C1 segment of cervical spinal cord (tissue), 14 donors: Measurements from ENCODE around the gene OTOA.
"Not testable (repeated sequence)": the region's sequence is repeated elsewhere in the genome, so short reads cannot be mapped to it uniquely, and the experiment has no call there.

Experiments used
- DNase-seq, 14 donors: peaks; one replicate each; lab custom pipeline; 2025; lab: John Stamatoyannopoulos, UW

The OTOA gene

DNA sequence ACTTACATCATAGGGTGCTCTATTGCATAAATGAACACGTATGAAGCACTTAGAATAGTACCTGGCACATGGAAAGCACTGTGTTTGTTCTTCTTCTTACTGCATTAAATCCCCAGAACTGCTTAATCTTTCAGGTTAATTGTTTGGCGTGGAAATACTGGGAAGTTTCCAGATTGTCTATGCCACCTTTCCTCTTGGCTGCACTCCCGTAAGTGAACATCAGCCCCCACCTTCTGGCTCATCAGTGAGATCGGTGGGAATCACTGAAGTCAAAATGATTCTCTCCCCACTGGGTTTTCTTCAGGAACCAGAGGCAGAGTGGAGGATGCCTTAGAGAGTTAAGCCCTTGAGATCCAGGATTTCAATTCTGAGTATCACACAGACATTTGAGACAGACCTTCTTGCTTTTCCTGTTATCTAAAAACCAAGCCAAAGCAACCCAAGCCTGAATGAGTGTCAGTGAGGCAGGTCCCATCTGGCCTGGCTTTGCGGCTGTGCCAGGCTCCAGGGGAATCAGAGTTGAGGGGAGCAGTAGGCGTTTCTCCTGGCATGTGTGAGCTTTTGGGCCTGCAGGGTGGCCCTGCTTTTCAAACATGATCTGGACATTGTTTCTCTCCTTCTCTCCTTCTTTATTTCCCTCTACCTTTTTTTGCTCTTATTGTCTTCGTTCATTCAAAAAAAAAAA, 59.1 kb downstream of the OTOA start:
- DNase-seq, result peak in 2 of 14 donors; percentile 20 to 89

DNA sequence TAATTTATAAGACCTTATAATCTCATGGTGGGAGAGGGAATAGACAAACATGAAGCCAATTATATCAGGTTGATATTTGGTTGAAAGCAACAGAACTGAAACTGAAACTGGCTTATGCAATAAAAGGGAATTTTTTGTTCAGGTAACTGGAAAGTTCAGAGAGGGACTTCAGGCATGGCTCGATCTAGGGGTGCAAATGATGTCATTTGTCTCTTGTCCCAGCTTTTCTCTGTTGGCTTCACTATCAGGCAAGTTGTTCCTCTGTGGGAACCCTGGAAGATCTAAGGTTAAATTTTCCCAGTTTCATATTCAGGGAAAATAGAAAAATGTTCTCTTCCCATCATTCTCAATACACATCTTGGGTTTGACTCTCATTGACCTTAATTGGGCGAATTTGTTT, 59.8 kb downstream of the OTOA start:
- no peak for DNase-seq

DNA sequence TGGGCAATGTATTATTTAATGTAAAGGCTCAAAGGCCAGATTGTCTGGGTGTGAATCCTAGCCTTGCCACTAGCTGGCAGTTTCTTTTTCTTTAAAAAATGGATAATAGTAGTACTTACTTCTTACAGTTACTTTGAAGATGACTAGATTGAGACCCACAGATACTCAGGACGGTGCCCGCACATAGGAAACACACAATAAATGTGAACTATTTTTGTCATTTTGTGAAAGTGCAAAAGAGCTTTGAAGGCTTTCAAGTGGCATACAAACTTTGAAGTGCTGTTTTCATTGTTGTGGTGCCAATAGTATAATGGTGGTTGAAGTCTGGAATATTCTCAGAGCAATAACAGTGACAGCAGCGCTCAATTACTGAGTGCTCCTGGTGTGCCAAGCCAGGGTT, 63.6 kb downstream of the OTOA start:
- DNase-seq, result no peak

DNA sequence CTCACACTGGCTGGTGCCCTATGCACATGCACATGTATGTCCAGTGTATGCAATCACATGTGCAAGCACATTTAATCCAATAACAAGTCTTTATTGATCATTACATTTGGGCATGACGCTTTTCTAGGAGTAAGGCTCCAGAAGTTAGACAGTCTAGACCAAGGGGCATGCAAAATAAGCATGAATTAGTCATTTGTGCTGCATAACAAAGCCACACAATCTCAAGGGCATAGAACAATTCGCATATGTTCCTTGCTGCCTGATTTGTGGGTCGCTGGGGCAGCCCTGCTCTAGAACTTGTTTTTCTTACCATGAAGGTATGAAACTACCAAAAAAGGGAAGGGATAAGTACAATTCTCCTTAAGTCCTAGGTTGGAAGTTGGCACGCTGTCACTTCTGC, 67.5 kb downstream of the OTOA start:
- DNase-seq, result not testable (repeated sequence)

DNA sequence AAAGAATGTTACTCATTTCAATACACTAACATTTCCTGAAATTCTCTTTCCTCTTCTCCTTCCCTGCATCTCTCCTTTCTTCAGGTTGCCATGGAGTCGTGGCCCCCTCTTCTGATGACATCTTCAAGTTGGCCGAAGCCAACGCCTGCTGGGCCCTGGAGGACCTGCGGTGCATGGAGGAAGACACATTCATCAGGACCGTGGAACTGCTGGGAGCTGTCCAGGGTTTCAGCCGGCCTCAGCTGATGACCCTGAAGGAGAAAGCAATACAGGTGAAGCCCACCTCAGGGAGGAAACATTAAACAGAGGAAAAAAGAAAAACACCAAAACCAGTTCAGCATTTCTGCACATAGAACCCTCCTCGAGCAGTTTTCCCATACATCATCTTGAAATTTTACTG, 76.9 kb downstream of the OTOA start:
- not testable (repeated sequence) for DNase-seq

DNA sequence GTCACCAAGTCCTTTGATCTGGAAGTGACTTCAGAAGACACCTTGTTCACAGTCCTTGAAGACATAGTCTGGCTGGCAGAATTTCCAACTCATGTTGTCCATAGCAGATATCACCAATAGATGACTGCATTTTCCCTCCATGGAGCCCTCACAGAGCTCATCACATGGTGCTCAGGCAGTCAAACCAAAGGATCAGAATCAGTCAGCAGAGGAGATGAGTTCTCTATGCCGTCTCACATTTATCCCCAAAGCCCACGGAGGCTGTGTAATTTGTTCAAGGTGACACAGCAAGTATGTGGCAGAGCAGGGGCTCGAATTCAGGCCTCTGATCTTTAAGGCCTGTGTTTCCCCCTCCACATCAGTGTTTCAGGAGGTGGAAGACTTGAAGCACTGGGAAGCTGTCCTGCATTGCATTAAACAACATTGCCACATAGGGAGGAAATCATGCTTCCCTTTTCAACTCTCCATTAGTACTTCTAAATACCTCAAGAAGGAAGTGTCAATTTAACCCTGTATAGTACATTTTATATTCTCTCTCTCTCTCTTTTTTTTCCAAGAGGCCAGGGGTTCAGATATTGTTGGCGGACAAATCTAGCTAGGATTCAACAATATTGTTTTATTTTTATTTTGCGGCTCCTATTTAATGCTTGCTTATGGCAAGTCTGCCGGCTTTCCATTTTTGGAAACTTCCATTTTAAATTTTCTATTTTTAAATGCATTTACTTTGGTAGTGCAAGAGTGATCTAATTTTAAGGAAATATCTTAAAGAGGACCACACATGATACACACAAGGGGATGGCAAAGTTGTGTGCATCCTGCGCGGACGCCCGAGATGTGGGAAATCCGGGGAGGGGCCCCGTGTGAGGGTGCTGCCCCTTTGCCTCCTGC, 92.7 kb downstream of the OTOA start:
- peak in 1 of 14 donors; percentile 17 for DNase-seq

DNA sequence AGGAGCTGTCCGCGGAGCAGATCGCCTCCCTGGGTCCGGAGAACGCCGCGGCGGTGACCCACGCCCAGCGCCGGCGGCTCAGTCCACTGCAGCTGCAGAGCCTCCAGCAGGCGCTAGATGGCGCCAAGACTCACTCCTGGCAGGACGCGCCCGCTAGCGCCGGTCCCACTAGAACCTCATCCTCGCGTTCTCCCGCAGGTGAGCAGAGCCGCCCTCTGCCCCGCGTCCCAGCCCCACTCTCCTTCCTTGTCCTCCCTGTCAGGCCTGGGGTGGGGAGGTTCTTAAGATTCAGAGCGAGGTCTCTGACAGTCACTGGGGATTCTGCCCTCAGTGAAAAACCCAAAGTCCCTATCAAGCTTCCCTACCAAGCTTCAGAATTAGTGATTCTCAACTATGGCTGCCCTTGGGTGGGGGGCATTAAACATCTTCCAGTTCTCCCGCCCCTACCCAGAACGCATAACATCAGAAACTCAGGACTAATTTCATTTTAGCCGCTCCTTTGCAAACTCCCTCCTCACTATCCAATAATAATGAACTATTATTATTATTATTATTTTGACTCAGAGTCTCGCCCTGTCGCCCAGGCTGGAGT, 93.4 kb downstream of the OTOA start:
- DNase-seq, result not testable (repeated sequence)

DNA sequence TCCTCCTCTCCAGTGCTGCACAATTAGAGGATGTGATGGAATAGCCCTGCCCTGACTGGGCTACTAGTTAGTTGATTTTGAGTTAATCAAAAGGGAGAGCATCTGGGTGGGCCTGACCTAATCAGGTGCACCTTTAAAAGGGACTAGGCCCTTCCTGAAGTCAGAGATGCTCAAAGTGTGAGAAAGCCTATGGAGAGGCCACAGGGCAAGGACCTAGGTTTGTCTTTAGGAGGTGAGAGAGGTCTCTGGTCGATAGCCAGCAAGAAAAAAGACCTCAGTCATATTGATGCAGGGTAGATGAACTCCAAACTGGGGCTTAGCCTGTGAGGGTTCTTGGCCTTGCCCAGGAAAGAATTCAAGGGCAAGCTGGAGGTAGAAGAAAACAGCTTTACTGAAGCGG, 104.5 kb downstream of the OTOA start:
- not testable (repeated sequence) for DNase-seq

DNA sequence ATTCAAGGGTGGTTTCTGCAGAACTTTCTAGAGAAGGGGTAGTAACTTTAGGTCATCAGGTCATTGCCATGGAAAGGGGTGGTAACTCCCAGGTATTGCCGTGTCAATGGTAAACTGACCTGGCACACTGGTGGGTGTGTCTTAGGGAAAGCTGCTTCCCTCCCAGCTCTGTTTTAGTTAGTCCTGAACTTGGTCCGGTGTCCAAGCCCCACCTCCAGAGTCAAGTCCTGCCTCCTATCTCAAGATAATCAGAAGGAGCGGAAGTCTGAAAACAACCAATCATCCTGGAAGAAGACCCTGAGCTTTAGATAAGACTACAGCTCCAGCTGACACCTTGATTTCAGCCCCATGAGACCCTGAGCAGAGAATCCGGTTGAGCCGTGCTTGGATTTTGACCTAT, 105.0 kb downstream of the OTOA start:
- not testable (repeated sequence) for DNase-seq

DNA sequence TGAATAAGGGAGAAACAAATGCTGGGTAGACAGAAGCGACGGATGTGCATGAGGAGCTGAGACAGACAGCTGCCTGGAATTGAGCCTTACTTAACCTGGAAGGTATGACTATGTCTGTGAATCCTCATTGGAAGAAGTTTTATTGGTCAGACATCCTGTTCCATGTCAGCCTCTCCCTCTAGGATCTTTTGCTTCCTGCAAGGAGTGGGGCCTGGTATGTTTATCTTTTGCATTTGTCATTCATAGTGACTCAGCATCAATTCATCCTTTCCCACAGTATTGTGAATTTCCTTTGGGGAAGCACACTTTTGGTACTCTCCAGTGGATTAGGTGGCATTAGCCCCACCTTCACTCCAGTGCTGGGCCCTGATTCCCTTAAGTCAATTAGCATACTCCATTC, 105.5 kb downstream of the OTOA start:
- DNase-seq, result not testable (repeated sequence)

DNA sequence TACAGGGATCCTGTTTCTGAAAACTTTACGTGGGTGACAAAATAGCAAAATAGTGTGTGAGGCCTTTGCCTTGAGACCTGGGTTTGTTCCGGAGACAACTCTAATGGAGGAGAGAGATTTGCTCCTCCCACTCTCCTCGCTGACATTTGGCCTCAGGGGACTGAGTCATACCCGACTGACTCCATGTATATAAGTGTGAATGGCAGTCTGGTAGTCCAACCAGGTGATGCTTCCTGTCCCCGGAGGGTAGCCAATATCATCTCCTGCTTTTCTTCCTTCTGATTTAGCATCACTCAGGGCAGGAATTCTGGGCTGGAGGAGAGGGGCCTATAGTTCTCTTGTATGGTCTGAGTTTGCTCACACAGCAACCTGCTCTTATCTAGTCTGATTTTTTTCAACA, 106.8 kb downstream of the OTOA start:
- not testable (repeated sequence) for DNase-seq

DNA sequence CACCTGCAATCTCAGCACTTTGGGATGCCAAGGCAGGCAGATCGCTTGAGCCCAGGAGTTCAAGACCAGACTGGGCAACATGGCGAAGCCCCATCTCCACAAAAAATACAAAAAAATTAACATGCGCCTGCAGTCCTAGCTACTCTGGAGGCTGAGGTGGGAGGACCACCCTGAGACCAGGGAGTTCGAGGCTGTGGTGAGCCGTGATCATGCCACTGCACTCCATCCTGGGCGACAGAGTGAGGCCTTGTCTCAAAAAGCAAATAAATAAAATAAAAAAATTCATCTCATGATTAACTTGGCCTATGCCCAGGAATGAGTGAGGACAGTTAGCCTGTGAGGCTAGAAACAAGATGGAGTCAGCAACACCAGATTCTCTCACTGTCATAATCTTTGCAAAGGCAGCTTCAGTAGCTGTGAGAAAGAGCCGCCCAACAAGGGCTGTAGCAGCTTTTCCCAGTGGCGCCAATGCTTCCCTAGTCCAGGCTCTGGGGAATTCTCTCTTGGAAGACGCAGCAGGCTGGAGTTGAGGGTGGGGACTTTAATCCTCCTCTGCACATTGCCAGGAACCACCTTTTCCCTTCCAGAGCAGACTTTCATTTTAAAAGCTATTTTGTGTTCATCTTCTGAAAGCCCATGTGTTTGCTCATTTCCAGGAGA, 108.9 kb downstream of the OTOA start:
- DNase-seq, result not testable (repeated sequence)

DNA sequence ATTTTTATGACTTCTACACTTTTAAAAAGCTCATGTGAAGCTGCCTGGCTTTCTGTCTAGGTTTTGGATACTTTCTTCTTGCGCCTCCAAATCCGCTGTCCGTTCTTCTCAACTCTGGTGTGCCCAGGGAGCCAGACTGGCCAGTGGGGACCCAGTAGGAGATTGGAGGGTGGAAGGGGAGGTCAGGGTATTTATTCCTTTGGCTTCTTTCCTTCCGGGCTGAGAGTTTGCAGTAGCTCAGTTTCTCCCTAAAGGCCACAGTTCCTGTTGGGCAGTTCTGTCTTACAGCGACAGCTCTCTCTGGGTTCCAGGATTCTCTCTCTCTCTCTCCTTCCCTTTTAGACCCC, 109.4 kb downstream of the OTOA start:
- not testable (repeated sequence) for DNase-seq

DNA sequence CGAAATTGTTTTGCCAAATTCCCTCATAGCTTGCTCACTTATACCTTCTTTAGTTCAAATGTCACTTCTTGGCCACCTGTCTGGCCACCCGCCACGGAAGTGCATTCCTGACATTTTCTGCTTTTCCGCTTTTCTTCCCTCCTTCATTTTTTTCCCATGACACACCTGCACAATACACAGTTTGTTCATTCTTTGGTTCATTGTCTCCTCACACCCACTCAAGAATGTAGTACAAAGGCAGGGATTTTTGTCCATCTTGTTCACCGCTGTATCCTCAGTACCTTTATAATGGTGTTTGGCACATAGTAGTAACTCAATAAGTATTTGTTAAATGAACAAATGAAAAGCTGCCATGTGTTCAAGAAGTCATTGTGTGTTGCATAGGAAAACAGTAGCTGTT, 116.8 kb downstream of the OTOA start:
- DNase-seq, result not testable (repeated sequence)

DNA sequence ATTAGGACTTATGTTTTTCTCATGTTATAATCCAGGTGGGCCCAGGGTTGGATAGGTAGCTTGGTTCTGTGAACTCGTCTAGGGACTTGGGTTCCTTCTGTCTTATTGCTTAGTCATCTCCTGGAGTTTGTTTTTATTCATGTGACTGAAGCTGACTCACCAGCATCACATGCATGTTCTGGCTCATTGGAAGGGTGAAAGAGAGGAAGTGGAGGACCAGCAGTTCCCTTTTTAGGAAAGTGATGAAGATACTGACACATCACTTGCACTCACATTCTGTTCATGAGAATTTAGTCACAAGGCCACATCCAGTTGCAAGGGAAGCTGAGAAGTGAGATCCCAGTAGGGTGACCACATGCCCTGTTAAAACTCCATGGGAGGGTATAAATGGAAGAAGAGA, 126.7 kb downstream of the OTOA start:
- DNase-seq, result not testable (repeated sequence)

DNA sequence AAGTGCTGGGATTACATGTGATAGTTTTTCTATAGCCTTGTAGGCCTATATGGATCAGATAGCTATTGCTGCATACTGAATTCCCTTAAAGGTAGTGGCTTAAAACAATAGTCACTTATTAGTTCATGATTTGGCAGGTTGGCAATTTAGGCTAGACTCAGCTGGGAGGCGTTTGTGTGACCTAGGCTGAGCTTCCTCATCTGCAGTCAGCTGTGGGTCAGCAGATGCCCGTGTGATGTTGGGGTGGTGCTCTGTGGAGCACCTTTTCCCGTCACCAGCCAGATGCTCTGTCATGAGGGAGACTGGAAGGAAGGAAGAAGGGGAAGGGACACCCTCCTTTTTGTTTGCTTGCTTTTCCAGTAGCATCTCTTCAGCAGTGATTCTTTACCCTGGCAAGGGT, 129.5 kb downstream of the OTOA start:
- DNase-seq, result not testable (repeated sequence)

DNA sequence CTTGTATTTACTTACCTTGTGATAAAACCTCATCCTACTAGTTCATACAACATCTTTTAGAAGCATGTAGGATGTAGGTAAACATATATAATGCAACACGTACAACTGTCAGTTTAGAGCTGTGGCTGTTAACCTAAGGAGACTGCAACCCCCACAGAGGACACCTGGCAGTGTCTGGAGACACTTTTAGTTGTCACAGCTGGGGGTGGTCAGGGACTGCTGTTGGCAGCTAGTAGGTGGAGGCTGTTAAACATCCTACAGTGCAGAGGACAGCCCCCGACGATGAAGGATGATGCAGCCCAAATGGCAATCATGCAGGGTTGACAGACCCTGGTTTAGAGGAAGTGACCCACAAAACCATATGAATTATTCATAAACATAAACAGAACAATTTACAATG, 134.8 kb downstream of the OTOA start:
- DNase-seq, result not testable (repeated sequence)

DNA sequence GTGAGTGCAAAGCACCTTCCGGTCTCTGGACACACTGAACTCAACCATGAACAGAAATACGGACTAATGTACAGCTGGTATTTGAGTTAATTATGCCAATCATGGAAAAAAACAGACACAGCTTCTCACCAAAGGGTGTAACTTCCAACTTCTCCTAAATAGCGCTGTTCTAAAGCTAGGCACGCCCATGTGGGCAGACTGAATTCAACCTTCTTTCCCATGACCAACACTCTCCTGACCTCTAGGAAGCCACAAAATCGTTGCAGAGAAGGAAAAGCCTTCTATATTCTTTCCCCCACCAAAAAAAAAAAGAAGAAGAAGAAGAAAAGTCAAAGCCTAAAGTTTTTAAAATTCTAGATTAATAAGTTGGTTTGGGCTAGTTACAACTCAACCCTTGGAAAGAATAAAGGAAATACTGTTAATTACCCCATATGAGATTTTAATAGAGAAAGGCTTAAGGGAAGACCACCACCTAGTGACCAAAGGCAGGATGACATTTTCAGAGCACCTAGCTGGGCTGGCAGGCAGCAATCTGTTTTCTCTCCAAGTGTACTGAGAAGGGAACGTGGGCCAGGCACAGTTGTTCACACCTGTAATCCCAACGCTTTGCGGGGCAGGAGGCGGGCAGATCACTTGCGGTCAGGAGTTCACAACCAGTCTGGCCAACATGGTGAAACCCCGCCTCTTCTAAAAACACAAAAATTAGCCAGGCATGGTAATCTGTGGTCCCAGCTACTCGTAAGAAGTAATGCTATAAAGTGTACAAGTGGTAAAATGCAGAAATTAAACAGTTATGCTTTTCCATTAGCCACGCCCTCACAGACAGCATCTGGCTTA, 138.0 kb downstream of the OTOA start:
- DNase-seq, result peak in 1 of 14 donors; percentile 7

DNA sequence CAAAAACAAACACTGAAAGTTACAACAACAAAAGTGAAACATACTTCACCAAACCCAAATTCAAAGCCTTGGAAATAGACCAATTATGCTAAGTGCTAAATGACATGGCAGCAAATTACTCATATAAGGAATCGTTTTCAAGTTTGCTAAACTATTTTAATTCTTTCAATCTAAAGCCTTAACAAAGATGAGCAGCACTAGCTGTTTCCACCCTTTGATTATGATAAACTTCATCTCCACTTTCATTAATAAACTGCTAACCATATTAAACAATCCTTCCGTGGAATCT, 138.6 kb downstream of the OTOA start:
- not testable (repeated sequence) for DNase-seq
